Stimulated activated CD8-positive, alpha-beta memory T cell treated with anti-CD3 and anti-CD28 coated beads, Interleukin-4, amount 100 ng/mL, for 24 hours (primary cell): ENCODE measurements around the gene TMED8.
"Not testable (repeated sequence)": the region's sequence is repeated elsewhere in the genome, so short reads cannot be mapped to it uniquely, and the experiment has no call there.

Source experiments
- DNase-seq: peaks from one replicate; pipeline ENCODE4 v3.0.0-alpha.2; 2020; ENCODE audit warnings: low read depth

Gene TMED8

GRCh38 chr14:77376771-77377501 is at the start of gene TMED8, which contains the start of gene SAMD15:
TSS of gene TMED8 (minus strand) at chr14:77377094. CDS start at chr14:77377053, 41 bp downstream.
TSS of gene SAMD15 (plus strand) at chr14:77377379. CDS start at chr14:77377419, 40 bp downstream.
- DNase-seq: peak; percentile 81

DNA sequence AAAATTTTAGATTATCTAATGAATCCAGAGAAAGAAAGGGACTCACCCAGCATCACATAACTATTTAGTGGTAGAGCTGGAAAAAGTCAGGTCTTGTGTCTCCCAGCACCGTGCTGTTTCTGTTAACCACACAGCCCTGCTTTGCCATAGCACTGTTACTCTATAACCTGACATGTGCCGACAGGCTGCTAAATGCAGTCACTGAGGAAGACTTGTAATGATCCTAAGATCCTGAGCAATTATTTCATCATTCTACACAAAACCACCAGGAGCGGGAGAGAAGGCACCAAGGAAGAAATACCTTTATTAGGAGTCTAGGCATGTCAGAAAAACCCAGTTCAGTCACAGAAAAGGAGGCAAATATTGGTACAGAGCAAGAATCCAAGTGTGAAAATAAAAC is 49.5 kb upstream of the TMED8 start:
- no peak for DNase-seq

- no peak for DNase-seq
These were observed 48.0 kb upstream of the TMED8 start for GRCh38 chr14:77424862-77425261.

GRCh38 chr14:77423423-77423822 is 46.5 kb upstream of the TMED8 start, which contains the start of gene NOXRED1:
TSS of gene NOXRED1 (minus strand) at chr14:77423523. CDS start at chr14:77422889, 634 bp downstream.
- DNase-seq: no peak

DNA sequence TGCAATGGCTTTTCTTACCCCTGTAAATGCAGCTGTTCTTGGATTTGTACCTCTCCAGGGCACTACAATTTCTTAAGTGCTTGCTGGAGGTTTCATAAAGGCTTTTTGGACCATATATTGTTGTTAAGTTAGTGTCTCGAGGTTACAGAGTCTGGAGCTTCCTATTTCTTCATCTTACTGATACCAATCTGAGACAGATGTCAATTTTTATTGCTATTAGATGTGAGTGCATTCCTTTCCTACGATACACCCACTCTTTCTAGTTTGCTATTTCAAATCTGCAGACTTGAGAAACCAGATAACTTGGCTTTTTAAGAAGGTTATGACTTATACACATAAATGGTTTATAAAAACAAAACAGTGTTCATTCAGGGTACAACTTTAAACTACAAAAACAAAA is 44.3 kb upstream of the TMED8 start:
- no peak for DNase-seq

- no peak for DNase-seq
These were observed 39.9 kb upstream of the TMED8 start for GRCh38 chr14:77416836-77417235.

DNA sequence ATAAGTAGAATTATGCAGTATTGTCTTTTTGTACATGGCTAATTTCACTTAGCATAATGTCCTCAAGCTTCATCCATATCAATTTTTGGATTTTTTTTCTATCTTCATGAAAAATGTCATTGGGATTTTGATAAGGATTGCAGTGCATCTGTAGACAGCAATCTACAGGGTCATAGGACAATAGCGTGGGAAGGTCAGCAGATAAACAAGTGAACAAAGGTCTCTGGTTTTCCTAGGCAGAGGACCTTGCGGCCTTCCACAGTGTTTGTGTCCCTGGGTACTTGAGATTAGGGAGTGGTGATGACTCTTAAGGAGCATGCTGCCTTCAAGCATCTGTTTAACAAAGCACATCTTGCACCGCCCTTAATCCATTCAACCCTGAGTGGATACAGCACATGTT is 39.2 kb upstream of the TMED8 start:
- not testable (repeated sequence) for DNase-seq

GRCh38 chr14:77415403-77416030 is 38.6 kb upstream of the TMED8 start:
- DNase-seq: not testable (repeated sequence)

DNA sequence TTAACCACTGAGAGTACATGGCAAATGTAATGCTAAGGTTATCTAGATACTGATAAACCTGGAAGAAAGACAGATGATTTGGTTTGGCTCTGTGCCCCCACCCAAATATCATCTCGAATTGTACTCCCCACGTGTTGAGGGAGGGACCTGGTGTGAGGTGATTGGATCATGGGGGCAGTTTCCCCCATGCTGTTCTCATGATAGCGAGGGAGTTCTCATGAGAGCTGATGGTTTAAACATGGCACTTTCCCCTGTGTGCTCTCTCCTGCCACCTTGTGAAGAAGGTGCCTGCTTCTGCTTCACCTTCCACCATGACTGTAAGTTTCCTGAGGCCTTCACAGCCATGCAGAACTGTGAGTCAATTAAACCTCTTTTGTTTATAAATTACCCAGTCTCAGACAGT is 32.2 kb upstream of the TMED8 start:
- no peak for DNase-seq

DNA sequence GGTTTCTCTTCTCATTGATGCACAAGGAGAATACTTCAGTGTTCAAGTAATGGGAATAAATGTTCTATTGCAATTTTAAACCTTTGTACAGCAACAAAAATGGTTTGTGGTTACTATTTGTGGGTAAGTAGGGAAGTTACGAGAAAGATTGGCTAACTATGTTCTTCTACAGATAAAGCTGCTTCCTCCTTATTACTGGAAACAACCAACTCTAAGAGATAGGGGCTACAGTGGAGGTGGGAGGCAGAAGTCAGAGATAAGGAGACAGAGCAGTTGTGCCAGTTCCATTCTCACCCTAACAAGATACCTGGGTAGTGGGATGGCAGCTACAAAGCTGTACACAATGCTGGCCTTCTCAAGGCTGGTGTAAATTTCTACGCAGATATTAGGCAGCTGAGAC is 30.3 kb upstream of the TMED8 start:
- no peak for DNase-seq

DNA sequence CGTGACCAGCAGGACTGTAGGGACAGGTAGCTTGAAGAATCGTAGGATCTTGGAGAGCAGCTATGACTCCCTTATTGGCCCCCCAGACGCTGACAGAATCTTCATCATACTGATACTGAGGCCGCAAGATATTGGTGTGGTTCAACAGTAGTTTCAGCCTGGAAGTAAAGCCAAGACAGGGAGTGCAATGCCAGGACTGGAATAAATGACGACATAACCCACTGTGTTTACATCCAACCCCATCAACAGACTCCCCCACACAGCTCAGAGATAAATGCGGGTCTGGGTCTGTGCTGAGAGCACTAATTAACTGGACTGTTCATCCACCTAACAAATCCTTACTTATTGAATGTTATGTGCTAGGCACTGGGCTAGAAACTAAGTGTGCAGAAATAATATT is 29.8 kb upstream of the TMED8 start:
- no peak for DNase-seq

DNA sequence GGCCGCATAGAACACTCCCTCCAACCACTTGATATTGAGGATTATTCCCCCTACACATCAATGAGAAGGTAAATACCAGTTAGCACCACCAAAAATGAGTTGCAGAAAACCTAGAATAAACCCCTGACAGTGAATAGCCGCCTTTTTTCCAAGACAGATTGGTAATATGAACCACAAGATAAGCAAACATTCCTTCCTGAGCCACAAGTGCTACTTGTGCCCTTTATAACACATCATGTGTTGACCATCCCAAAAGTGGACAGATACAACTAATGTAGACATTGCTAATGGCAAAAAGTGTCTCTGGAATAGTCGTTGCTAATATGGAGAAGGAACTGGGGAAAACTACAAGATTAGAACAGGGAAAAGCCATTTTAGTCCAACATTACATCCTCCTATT is 29.2 kb upstream of the TMED8 start:
- no peak for DNase-seq

- no peak for DNase-seq
These were observed 26.9 kb upstream of the TMED8 start for GRCh38 chr14:77403768-77404167.

DNA sequence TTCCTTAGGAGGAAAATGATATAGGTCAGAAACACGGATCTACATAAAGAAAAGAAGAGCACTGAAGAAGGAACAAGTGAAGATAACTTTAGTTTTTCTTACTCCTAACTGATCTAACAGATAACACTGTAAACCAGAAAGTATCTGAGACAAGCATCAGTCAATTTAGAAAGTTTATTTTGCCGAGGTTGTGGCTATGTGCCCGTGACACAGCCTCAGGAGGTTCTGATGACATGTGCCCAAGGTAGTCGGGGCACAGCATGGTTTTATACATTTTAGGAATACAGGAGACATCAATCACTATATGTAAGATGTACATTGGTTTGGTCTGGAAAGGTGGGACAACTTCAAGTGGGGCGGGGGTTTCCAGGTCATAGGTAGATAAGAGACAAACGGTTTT is 23.3 kb upstream of the TMED8 start:
- DNase-seq: no peak

GRCh38 chr14:77390188-77390587 is 13.3 kb upstream of the TMED8 start:
- DNase-seq: no peak

DNA sequence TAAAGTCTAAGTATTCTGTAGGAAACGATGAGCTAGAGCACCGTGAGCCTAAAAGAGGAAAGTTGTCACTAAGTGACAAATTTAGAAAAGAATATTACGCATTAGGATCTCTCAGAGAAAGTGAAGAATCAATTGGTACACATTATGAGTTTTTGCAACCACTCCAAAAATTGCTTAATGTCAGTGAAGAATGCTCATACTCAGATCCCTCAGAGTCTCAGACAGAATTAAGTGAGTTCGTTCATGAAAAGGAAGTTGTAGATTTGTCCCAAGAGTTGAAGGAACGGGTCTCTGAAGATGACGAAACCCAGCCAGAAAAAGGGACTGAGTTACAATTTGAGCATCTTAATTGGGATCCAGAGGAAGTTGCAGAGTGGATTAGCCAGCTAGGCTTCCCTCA is 1.8 kb upstream of the TMED8 start:
- DNase-seq: no peak

DNA sequence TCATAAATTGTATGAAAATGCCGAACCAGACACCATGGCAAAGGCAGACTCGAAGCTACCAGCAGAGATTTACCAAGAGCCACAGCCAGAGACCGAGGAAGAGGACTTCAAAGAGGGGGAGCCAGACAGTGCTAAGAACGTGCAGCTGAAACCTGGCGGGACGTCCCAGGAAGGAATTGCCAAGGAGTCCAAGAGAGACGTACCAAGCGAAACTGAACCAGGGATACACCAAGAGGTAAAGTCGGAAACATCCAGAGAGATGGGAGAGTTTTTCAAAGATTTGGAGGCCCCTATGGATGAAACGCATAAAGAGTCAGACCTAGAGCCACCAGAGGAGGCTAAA is 579 bp upstream of the TMED8 start:
- no peak for DNase-seq

DNA sequence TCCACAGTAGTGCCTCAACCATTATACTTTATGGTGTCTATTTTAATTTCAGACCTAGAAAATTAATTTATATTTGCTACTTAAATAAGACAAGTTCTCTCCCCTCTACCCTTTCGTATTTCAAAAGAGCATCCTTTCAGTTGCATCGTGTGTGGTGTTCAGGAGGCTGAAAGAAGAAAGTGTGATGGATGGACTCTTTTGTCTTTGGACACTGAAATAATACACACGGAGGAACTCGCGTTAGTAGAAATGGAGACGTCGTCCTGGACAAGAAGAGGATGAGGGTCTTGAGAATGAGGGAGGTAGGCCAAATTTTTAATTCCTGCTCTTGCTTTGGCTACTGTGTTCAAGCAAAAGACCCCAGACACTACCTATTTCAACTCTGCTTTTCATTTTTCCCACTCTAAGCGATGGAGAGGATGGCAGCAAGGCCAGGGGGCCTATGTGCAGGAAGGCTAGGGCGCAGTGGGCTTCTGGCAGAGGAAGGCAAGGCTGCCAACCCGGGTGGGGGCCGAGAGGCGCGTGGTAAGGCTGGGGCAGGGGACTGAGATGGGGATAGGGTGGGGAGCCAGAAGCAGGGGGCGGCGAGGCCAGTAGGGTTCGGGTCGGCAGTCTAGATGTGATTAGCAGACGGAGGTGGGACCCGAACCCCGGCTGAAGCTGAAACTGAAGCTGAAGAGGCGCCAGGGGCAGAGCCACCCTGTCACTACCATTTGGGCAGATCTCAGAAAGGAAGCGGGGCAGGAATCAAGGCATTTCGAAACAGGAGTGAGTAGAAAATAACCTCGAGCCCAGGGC is 722 bp downstream of the TMED8 start:
- DNase-seq: peak; percentile 8

DNA sequence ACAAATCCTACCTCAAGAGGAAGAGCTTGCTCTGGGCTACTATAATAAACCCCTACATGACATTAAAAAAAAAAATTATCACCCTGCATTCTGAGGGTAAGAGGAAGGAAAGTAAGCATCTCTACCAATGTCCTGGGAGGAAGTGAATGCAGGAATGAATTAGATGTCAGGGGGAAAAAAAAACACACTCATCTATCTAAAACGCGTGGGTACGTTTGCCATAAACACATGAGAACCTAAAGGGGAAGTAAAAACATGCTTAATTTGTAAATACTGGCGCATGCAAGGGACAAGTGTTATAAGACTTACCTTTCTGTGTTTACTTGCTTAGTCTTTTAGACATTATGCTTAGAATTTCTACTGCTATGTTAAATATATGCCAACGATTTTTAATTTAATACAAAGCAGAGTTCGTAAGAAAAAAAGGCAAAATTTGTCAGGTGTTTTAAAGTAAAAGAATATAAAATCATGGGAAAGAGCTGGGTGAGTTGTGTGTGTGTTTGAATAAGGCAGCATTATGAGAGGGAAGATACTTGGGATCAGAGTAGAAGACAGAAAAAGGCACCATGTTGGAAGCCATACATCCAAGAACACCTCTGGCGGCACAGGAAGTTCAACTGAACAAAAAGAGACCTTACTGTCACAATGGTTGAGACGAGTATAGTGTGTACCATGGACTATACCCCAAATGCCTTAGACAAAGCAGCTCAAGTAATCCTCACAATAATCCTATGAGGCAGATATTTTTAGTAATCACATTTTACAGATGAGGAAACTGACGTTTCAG is 1.5 kb downstream of the TMED8 start:
- DNase-seq: no peak

DNA sequence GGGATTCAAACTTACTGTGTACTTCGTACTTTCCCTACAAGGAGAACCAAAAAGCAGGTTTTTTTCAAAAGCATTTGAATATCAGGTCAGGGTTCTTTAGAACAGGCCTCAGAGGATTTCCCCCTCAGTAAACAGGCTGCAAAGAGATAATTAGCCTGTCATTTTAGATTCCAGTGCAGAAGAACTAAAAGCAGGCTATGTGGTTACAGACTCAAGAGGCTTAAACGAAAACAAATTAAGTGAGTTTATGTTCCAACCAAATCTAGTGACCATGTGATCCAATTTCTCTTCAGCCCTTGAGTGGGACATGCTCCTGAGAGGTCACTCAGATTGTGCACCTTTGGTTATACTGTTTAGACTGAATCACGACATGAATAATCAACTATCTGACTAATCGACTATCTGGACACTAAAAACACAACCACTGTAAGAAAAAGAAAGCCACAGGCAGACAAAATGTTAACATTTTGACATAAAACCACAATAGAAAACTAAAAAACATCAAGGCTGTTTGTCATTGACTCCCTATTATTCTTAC is 4.5 kb downstream of the TMED8 start:
- DNase-seq: no peak

GRCh38 chr14:77369285-77369684 is 7.6 kb downstream of the TMED8 start:
- no peak for DNase-seq

DNA sequence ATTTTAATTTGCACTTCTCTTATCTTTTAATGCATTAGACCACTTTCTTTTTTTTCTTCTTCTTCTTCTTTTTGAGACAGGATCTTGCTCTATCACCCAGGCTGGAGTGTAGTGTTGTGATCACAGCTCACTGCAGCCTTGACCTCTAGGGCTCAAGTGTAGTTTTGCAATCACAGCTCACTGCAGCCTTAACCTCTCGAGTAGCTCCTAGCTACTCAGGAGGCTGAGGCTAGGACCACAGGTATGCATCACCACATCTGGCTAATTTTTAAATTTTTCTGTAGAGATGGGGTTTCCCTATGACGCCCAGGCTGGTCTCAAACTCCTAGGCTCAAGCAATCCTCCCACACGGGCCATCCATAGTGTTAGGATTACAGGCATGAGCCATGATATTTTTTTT is 12.7 kb downstream of the TMED8 start:
- DNase-seq: no peak
